HepG2 (cell line): Measurements from ENCODE around the gene DENND5A. TPM values are rescaled to one million over a fixed set of nuclear protein-coding genes. Genes with fewer than 3 reads are reported as not detected.

Experiments
- ATAC-seq: fragments of 200-7000 bp; cut with Tn5 transposase; 3 replicates; pipeline ENCODE4 v1.9.1; 2020; ENCODE audit warnings: mild to moderate bottlenecking, moderate library complexity
- BruUV-seq: library from RNA; stranded (reverse); fragments of 400-500 nt; replicated peaks from 2 replicates; lab custom pipeline; 2021; lab: Mats Ljungman, UMichigan
- CTCF ChIA-PET: fragments of 300-600 bp; formaldehyde crosslinking; extraction: SDS; loops from one replicate; lab custom pipeline; 2021; ENCODE audit warnings: low total read pairs, inconsistent platforms, low intra/inter-chr PET ratio; lab: Yijun Ruan, JAX
- POLR2A ChIA-PET: fragments of 350-600 bp; sonication (Branson Sonifier 250); formaldehyde crosslinking; loops from one replicate; lab custom pipeline; 2020; ENCODE audit warnings: antibody characterized with exemption, inconsistent platforms; lab: Yijun Ruan, JAX
- DNase-seq: peaks from one replicate; pipeline ENCODE4 v3.0.0-alpha.2; 2015; ENCODE audit warnings: low spot score
- FAIRE-seq: peaks from 3 replicates; lab custom pipeline; 2011; peaks lifted over from hg19 to GRCh38; lab: Jason Lieb, UNC
- H2AFZ ChIP-seq: one replicate; pipeline ENCODE4 v1.6.1; 2011; ENCODE audit warnings: low read length, inconsistent platforms
- H3K27ac ChIP-seq: fragments of 300-600 bp; 3 replicates; pipeline ENCODE4 v1.8.0; 2011; ENCODE audit warnings: mixed run types, mild to moderate bottlenecking, mixed read lengths, low read length, inconsistent platforms; ENCODE audit not compliant: insufficient read depth; ENCODE audit errors: extremely low read length
- H3K27me3 ChIP-seq, 2 experiments: fragments of 200-600 bp in 1 of 2; 2 replicates in 1 of 2; 3 replicates in 1 of 2; pipeline versions ENCODE4 v1.6.0 to v1.8.0; 2011; ENCODE audit warnings: low read length in 2 of 2, mild to moderate bottlenecking in 2 of 2, moderate library complexity in 2 of 2, inconsistent platforms in 1 of 2; ENCODE audit not compliant: insufficient read depth in 2 of 2, control insufficient read depth in 1 of 2
- H3K36me3 ChIP-seq, 2 experiments: fragments of 200-600 bp in 1 of 2; replicated peaks in 1 of 2; 2 replicates in 1 of 2; 3 replicates in 1 of 2; pipeline versions ENCODE4 v1.5.1 to v1.8.0; 2011; ENCODE audit warnings: low read length in 2 of 2, inconsistent platforms in 1 of 2; ENCODE audit not compliant: insufficient read depth in 2 of 2, control insufficient read depth in 1 of 2
- H3K4me1 ChIP-seq: 2 replicates; pipeline ENCODE4 v1.5.1; 2012; ENCODE audit warnings: low read length, inconsistent platforms; ENCODE audit not compliant: insufficient read depth
- H3K4me2 ChIP-seq: 2 replicates; pipeline ENCODE4 v1.6.0; 2011; ENCODE audit warnings: low read depth, low read length, inconsistent platforms
- H3K4me3 ChIP-seq, 3 experiments: fragments of 200-600 bp in 1 of 3; sonication (generic), shearing (Covaris generic) in 1 of 3; replicated peaks in 1 of 3; 2 replicates each; pipeline ENCODE4 v1.5.1; 2011 to 2016; ENCODE audit warnings: low read length in 3 of 3, inconsistent platforms in 2 of 3, low read depth in 2 of 3, mild to moderate bottlenecking in 2 of 3, control low read depth in 1 of 3, mixed read lengths in 1 of 3; ENCODE audit not compliant: insufficient read depth in 1 of 3
- H3K79me2 ChIP-seq: one replicate; pipeline ENCODE4 v1.6.1; 2011; ENCODE audit warnings: low read length, inconsistent platforms; ENCODE audit not compliant: insufficient read depth
- H3K9ac ChIP-seq: 2 replicates; pipeline ENCODE4 v1.6.0; 2011; ENCODE audit warnings: mild to moderate bottlenecking, low read depth, low read length, inconsistent platforms; ENCODE audit not compliant: insufficient read depth
- H3K9me3 ChIP-seq: 2 replicates; pipeline ENCODE4 v1.5.1; 2012; ENCODE audit warnings: mild to moderate bottlenecking, low read length
- H4K20me1 ChIP-seq: 2 replicates; pipeline ENCODE4 v1.6.0; 2011; ENCODE audit warnings: inconsistent platforms, mild to moderate bottlenecking, low read length, moderate library complexity; ENCODE audit not compliant: insufficient read depth
- AKAP8 ChIP-seq: sonication (generic); formaldehyde crosslinking; IDR thresholded peaks from 2 replicates; pipeline ENCODE4 v1.5.1; 2020; ENCODE audit warnings: mild to moderate bottlenecking, missing genetic modification reagents
- ARHGAP35 ChIP-seq: sonication (generic); formaldehyde crosslinking; IDR thresholded peaks from 2 replicates; pipeline ENCODE4 v1.9.0; 2022; ENCODE audit warnings: mild to moderate bottlenecking, inconsistent platforms, moderate library complexity, missing genetic modification reagents, borderline replicate concordance
- CHD2 ChIP-seq: IDR thresholded peaks from 2 replicates; pipeline ENCODE4 v1.6.1; 2011; ENCODE audit warnings: low read depth, low read length, improper control_type of control experiment
- FOXO4 ChIP-seq: sonication (generic); formaldehyde crosslinking; conservative IDR thresholded peaks from 2 replicates; pipeline ENCODE4 v1.8.1; 2023; ENCODE audit warnings: missing genetic modification reagents
- PRMT3 ChIP-seq: sonication (generic); formaldehyde crosslinking; IDR thresholded peaks from 2 replicates; pipeline ENCODE4 v1.8.1; 2022; ENCODE audit warnings: low read depth, mild to moderate bottlenecking, moderate library complexity, missing genetic modification reagents, borderline replicate concordance
- ZNF264 ChIP-seq: sonication (generic); formaldehyde crosslinking; IDR thresholded peaks from 2 replicates; pipeline ENCODE4 v1.4.0; 2020; ENCODE audit warnings: missing genetic modification reagents
- ZNF282 ChIP-seq: fragments of 450-650 bp; IDR thresholded peaks from 2 replicates; pipeline ENCODE4 v1.6.1; 2018; ENCODE audit not compliant: partially characterized antibody
- ZNF296 ChIP-seq: sonication (generic); formaldehyde crosslinking; conservative IDR thresholded peaks from 2 replicates; pipeline ENCODE4 v1.5.0; 2020; ENCODE audit warnings: mild to moderate bottlenecking, missing genetic modification reagents
- ZNF547 ChIP-seq: sonication (generic); formaldehyde crosslinking; IDR thresholded peaks from 2 replicates; pipeline ENCODE4 v1.5.1; 2020; ENCODE audit warnings: mild to moderate bottlenecking, missing genetic modification reagents
- ZNF562 ChIP-seq: sonication (generic); formaldehyde crosslinking; IDR thresholded peaks from 2 replicates; pipeline ENCODE4 v1.8.0; 2022; ENCODE audit warnings: missing genetic modification reagents, borderline replicate concordance
- ZNF564 ChIP-seq: sonication (generic); formaldehyde crosslinking; IDR thresholded peaks from 2 replicates; pipeline ENCODE4 v1.8.1; 2023; ENCODE audit warnings: mild to moderate bottlenecking, missing genetic modification reagents
- ZNF646 ChIP-seq: sonication (generic); formaldehyde crosslinking; IDR thresholded peaks from 2 replicates; pipeline ENCODE4 v1.9.0; 2021; ENCODE audit warnings: mild to moderate bottlenecking, missing genetic modification reagents
- WGBS: methylation state at CpG from one replicate; pipeline ENCODE4 v1.1.6; 2017; ENCODE audit warnings: low lambda C conversion rate; 5-methylcytosine and 5-hydroxymethylcytosine counted together
- in situ Hi-C: cut with HindIII; loops from 2 replicates; pipeline ENCODE4 v1.10.0; 2017; ENCODE audit warnings: low pct_unique_long_range_greater_than_20kb; ENCODE audit not compliant: extremely low pct_ligation_motif_present
- intact Hi-C: fragments of 100-400 bp; cut with micrococcal nuclease; formaldehyde crosslinking; loops from one replicate; pipeline ENCODE4 v1.10.0; 2022; ENCODE audit not compliant: unreplicated experiment
- polyA plus RNA-seq, 8 experiments: library from polyadenylated mRNA; depleted of rRNA in 3 of 8; stranded (reverse) in 7 of 8; unstranded in 1 of 8; fragments of >200 nt; fragmentation: Illumina TruSeq in 4 of 8; extraction: Trizol in 4 of 8; gene quantifications; 2 replicates each; pipeline versions ENCODE4 v1.2.1 to v1.2.3, GENCODE V29; 2011 to 2016; ENCODE audit warnings: low read depth in 4 of 8, missing spikeins in 1 of 8, mixed read lengths in 1 of 8; ENCODE audit not compliant: insufficient read depth in 1 of 8
- total RNA-seq, 5 experiments: library from RNA; depleted of rRNA; stranded (reverse); fragments of >200 nt; fragmentation: Illumina TruSeq; extraction: Trizol; gene quantifications; 2 replicates each; pipeline ENCODE4 v1.2.3, GENCODE V29; 2016; ENCODE audit warnings: low read depth in 1 of 5

Gene DENND5A
- total and polyA plus RNA-seq, 2 of the 13 experiments (the other 11 are each of a cell fraction or from before 2014, with no cell fraction given): 63.3 to 145 TPM

- Histone ChIP-seq H3K36me3 (peaks cover 40 to 80% of the 10 kb centered on the region in 2 experiments), H3K9ac (no peak overlapping the region), H3K9me3 (no peaks in the 10 kb centered on the region), H3K27ac (no peak overlapping the region), H3K4me3 (no peak overlapping the region), H4K20me1 (no peaks in the 10 kb centered on the region), H3K4me2 (no peak overlapping the region), H3K27me3 (no peaks in the 10 kb centered on the region), H3K4me1 (no peaks in the 10 kb centered on the region), H2AFZ (no peak overlapping the region)
- WGBS: 98% methylated on average over 2 of the region's 2 CpGs
- ATAC-seq (no peak), FAIRE-seq (no peak), DNase-seq (no peak)
- ChIA-PET CTCF (no interaction called here), POLR2A (no interaction called here)
- intact Hi-C loops: no loop called here
- TF ChIP-seq ARHGAP35 (CRISPR knock-in tag) (no peak), PRMT3 (CRISPR knock-in tag) (no peak)
- TF ChIP-seq, all 625 proteins: peak for 0
- H3K79me2 ChIP-seq: no peaks in the 10 kb centered on the region
- in situ Hi-C loops: no loop called here
- BruUV-seq: no TSS peak
Observed at GRCh38 chr11:9148727-9149126, 116.4 kb downstream of the DENND5A start.

- DNase-seq (no peak), ATAC-seq (no peak), FAIRE-seq (no peak)
- Histone ChIP-seq H3K9ac (no peak overlapping the region), H3K27me3 (no peaks in the 10 kb centered on the region), H3K4me3 (no peak overlapping the region), H2AFZ (no peak overlapping the region), H3K9me3 (no peaks in the 10 kb centered on the region), H3K4me2 (no peak overlapping the region), H3K27ac (no peak overlapping the region), H4K20me1 (no peaks in the 10 kb centered on the region), H3K4me1 (no peaks in the 10 kb centered on the region), H3K36me3 (peaks cover 45 to 83% of the 10 kb centered on the region in 2 experiments), H3K79me2 (no peaks in the 10 kb centered on the region)
- POLR2A ChIA-PET: no interaction called here
- CTCF ChIA-PET: no interaction called here
- in situ Hi-C loops: no loop called here
- intact Hi-C loops: no loop called here
- 98% methylated on average over 2 of the region's 2 CpGs for WGBS
- no TSS peak for BruUV-seq
- TF ChIP-seq CHD2: no peak
- no peak for TF ChIP-seq ZNF564 (CRISPR knock-in tag)
- no peak for TF ChIP-seq AKAP8 (CRISPR knock-in tag)
- TF ChIP-seq FOXO4 (CRISPR knock-in tag): no peak
- no peak for TF ChIP-seq ZNF562 (CRISPR knock-in tag)
- no peak for TF ChIP-seq ZNF264
- no peak for TF ChIP-seq ZNF646
- no peak for TF ChIP-seq ZNF296 (CRISPR knock-in tag)
- no peak for TF ChIP-seq ZNF282
- no peak for TF ChIP-seq ZNF547 (CRISPR knock-in tag)
Observed at GRCh38 chr11:9148035-9148434, 117.1 kb downstream of the DENND5A start.
